HS-27A (cell line): ENCODE data around the gene SLC7A11.

ENCODE experiments used
- DNase-seq: peaks from one replicate; pipeline ENCODE4 v3.0.0-alpha.2; 2012; ENCODE audit warnings: low read depth, missing footprints

Gene SLC7A11

GRCh38 chr4:138161351-138161750 is 80.8 kb downstream of the SLC7A11 start:
- DNase-seq = no peak

DNA sequence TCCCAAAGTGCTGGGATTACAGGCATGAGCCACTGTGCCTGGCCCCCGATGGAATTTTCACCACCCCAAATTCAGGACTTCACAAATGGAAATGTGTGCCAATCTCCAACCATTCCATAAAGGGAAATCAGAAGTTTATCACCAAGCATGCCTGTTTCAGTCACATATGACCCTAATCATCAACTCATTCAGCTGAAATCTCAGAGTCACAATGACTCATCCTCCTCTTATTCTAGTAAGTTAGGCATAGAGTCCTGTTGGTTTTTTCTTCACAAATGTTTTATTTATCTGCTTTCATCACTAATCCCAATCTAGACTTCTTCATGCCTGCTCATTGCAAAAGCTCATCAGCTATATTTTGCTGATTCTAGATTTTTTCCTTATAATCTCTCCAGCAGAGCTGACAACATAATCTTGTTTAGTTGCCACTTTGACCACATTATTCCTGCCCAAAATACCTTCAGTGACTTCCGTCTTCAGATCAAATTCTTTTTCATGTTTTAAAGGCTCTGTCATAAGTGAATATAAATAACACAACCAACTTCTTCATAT is 83.3 kb downstream of the SLC7A11 start:
- peak; percentile 88 for DNase-seq

- no peak for DNase-seq
These were observed 101.3 kb downstream of the SLC7A11 start for GRCh38 chr4:138140879-138141278.

DNA sequence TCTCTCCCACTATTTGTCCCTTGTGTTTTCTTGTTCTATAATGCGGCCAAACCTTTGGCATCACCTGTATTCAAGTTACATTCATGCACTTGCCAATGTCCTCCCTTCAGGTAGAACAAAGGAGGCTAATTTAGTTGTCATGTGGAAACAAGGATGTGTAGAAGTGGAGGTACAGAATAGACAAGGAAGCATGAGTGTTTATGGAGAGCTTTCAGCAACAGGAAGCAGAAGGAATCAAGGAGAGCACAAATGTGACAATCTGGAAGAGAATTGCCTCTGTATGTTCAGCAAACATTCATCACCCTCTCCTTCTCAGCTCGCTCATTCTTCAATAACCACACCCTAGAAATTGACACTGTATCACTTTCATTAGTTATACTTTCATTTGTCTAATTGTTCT is 103.4 kb downstream of the SLC7A11 start:
- DNase-seq = no peak

- DNase-seq = no peak
These were observed 106.5 kb downstream of the SLC7A11 start for GRCh38 chr4:138135610-138136009.

DNA sequence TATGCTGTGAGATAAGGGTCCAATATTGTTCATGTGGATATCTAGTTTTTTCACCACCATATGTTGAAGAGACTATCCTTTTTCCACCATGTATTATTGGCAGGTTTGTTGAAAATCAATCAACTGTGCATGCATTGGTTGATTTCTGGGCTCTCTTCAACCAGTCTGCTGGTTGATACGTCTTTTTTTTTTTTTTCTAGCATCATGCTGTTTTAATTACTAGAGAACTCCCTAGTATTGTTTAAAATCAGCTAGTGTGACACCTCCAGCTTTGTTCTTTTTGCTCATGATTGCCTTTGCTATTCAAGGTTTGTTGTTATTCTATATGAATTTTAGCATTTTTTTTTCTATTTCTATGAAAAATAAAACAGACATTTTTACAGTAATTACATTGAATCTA is 123.9 kb downstream of the SLC7A11 start:
- no peak for DNase-seq

- DNase-seq = no peak
These were observed 127.1 kb downstream of the SLC7A11 start for GRCh38 chr4:138115053-138115452.

DNA sequence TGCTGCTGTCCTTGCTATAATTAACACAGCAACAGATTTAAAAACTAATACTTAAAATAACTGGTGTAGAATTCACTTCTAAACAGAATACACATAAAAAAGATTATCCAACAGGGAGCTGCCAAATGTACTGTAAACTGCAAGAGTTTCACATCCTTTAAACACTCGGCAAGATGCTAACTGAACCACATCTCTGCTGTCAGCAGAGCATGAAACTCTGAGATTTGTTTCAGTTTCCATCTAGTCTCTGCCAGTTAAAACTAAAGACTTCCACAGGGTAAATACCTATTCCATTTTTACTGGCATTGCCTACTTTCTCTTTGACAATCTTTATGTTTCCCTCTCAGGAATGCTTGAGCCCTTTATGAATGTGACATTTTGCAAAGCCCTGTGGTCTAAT is 127.7 kb downstream of the SLC7A11 start:
- no peak for DNase-seq
